Astrocyte (in vitro differentiated cells and primary cell): ENCODE data around the gene ZNF414. TPM values are rescaled to one million over a fixed set of nuclear protein-coding genes. Genes with fewer than 3 reads are reported as not detected.

ENCODE experiments used
- DNase-seq: peaks from one replicate; pipeline ENCODE4 v3.0.0-alpha.2; 2010; ENCODE audit warnings: low read depth
- FAIRE-seq: peaks from 2 replicates; lab custom pipeline; 2011; peaks lifted over from hg19 to GRCh38; lab: Jason Lieb, UNC
- H2AFZ ChIP-seq: 2 replicates; pipeline ENCODE4 v1.6.0; 2012; ENCODE audit warnings: low read depth, low read length, inconsistent platforms
- H3K27ac ChIP-seq: 2 replicates; pipeline ENCODE4 v1.5.1; 2011; ENCODE audit warnings: low read depth, low read length, inconsistent platforms
- H3K27me3 ChIP-seq: 2 replicates; pipeline ENCODE4 v1.6.0; 2011; ENCODE audit warnings: low read length, inconsistent platforms; ENCODE audit not compliant: insufficient read depth
- H3K36me3 ChIP-seq: 2 replicates; pipeline ENCODE4 v1.5.1; 2011; ENCODE audit warnings: low read length, inconsistent platforms; ENCODE audit not compliant: insufficient read depth
- H3K4me1 ChIP-seq: 2 replicates; pipeline ENCODE4 v1.5.1; 2011; ENCODE audit warnings: low read length, inconsistent platforms; ENCODE audit not compliant: insufficient read depth
- H3K4me2 ChIP-seq: 2 replicates; pipeline ENCODE4 v1.6.0; 2012; ENCODE audit warnings: low read length, inconsistent platforms
- H3K4me3 ChIP-seq: 2 replicates; pipeline ENCODE4 v1.5.1; 2011; ENCODE audit warnings: low read depth, mild to moderate bottlenecking, low read length, inconsistent platforms; ENCODE audit not compliant: insufficient read depth
- H3K79me2 ChIP-seq: 2 replicates; pipeline ENCODE4 v1.6.0; 2012; ENCODE audit warnings: mild to moderate bottlenecking, low read length, inconsistent platforms; ENCODE audit not compliant: insufficient read depth
- H3K9ac ChIP-seq: 2 replicates; pipeline ENCODE4 v1.6.0; 2012; ENCODE audit warnings: mild to moderate bottlenecking, low read length, inconsistent platforms
- H3K9me3 ChIP-seq: 2 replicates; pipeline ENCODE4 v1.5.1; 2012; ENCODE audit warnings: low read depth, mild to moderate bottlenecking, low read length, inconsistent platforms; ENCODE audit not compliant: insufficient read depth
- H4K20me1 ChIP-seq: 2 replicates; pipeline ENCODE4 v1.6.0; 2012; ENCODE audit warnings: low read length, inconsistent platforms; ENCODE audit not compliant: insufficient read depth
- H3K27ac Mint-ChIP-seq: one replicate; pipeline ENCODE4 v1.8.0; 2021; ENCODE audit warnings: mild to moderate bottlenecking, mixed read lengths; ENCODE audit not compliant: unreplicated experiment
- H3K27me3 Mint-ChIP-seq: one replicate; pipeline ENCODE4 v1.8.0; 2021; ENCODE audit warnings: low read depth, mixed read lengths; ENCODE audit not compliant: unreplicated experiment
- H3K36me3 Mint-ChIP-seq: one replicate; pipeline ENCODE4 v1.8.0; 2021; ENCODE audit warnings: low read depth, mixed read lengths; ENCODE audit not compliant: unreplicated experiment
- H3K4me1 Mint-ChIP-seq: one replicate; pipeline ENCODE4 v1.8.0; 2021; ENCODE audit warnings: low read depth, mixed read lengths; ENCODE audit not compliant: unreplicated experiment
- H3K4me3 Mint-ChIP-seq: one replicate; pipeline ENCODE4 v1.8.0; 2021; ENCODE audit warnings: mild to moderate bottlenecking, moderate library complexity, mixed read lengths; ENCODE audit not compliant: unreplicated experiment
- H3K9me3 Mint-ChIP-seq: one replicate; pipeline ENCODE4 v1.8.0; 2021; ENCODE audit warnings: mild to moderate bottlenecking, mixed read lengths; ENCODE audit not compliant: unreplicated experiment
- EZH2 ChIP-seq: IDR thresholded peaks from 2 replicates; pipeline ENCODE4 v1.6.1; 2012; ENCODE audit warnings: mild to moderate bottlenecking, low read length, inconsistent platforms; ENCODE audit not compliant: insufficient read depth
- total RNA-seq: library from RNA; stranded (reverse); gene quantifications from 2 replicates; pipeline ENCODE4 v1.2.1, GENCODE V29; 2021
- TF ChIP-seq, protein P1 (sequence below): IDR thresholded peaks from 2 replicates; pipeline ENCODE4 v1.5.1; 2011; ENCODE audit warnings: low read depth, mild to moderate bottlenecking, inconsistent platforms, low read length, moderate library complexity; ENCODE audit not compliant: insufficient read depth

Gene ZNF414
- total RNA-seq, 1 donor from 2014 or later: 17.2 TPM

DNA sequence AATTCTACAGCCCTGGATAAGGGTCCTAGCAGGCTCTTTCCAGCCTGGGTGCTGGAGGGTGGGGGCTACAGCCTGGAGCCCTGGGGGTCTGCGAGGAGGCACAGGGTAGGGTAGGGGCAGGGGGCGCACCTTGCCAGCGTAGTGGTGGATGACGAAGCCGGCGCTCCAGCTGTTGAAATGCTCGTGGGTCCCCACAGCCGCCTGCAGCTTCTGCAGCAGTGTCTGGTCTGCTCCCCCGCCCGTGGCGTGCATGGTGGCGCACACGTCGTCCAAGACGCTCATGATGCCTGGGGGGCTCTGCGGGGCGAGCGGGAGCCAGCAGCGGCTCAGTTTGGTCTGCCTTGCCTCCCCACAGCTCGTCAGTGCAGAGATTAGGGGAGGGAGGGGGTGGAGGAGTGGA, 30.2 kb upstream of the ZNF414 start:
- H3K27me3 Mint-ChIP-seq: no peaks in the 10 kb centered on the region
- Histone ChIP-seq H4K20me1 (no peaks in the 10 kb centered on the region), H3K4me1 (no peaks in the 10 kb centered on the region), H3K9ac (no peak overlapping the region), H3K27ac (no peak overlapping the region), H3K9me3 (no peaks in the 10 kb centered on the region), H3K4me2 (no peak overlapping the region), H2AFZ (no peak overlapping the region), H3K4me3 (no peak overlapping the region), H3K79me2 (no peaks in the 10 kb centered on the region), H3K36me3 (no peaks in the 10 kb centered on the region), H3K27me3 (no peaks in the 10 kb centered on the region)
- H3K36me3 Mint-ChIP-seq: peaks cover 22% of the 10 kb centered on the region
- no peak overlapping the region for H3K4me3 Mint-ChIP-seq
- no peak overlapping the region for H3K27ac Mint-ChIP-seq
- H3K9me3 Mint-ChIP-seq: no peaks in the 10 kb centered on the region
- no peaks in the 10 kb centered on the region for H3K4me1 Mint-ChIP-seq
- FAIRE-seq (no peak), DNase-seq (no peak)
- no peak for TF ChIP-seq EZH2
- TF ChIP-seq, protein P1, sequence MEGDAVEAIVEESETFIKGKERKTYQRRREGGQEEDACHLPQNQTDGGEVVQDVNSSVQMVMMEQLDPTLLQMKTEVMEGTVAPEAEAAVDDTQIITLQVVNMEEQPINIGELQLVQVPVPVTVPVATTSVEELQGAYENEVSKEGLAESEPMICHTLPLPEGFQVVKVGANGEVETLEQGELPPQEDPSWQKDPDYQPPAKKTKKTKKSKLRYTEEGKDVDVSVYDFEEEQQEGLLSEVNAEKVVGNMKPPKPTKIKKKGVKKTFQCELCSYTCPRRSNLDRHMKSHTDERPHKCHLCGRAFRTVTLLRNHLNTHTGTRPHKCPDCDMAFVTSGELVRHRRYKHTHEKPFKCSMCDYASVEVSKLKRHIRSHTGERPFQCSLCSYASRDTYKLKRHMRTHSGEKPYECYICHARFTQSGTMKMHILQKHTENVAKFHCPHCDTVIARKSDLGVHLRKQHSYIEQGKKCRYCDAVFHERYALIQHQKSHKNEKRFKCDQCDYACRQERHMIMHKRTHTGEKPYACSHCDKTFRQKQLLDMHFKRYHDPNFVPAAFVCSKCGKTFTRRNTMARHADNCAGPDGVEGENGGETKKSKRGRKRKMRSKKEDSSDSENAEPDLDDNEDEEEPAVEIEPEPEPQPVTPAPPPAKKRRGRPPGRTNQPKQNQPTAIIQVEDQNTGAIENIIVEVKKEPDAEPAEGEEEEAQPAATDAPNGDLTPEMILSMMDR: no peak

DNA sequence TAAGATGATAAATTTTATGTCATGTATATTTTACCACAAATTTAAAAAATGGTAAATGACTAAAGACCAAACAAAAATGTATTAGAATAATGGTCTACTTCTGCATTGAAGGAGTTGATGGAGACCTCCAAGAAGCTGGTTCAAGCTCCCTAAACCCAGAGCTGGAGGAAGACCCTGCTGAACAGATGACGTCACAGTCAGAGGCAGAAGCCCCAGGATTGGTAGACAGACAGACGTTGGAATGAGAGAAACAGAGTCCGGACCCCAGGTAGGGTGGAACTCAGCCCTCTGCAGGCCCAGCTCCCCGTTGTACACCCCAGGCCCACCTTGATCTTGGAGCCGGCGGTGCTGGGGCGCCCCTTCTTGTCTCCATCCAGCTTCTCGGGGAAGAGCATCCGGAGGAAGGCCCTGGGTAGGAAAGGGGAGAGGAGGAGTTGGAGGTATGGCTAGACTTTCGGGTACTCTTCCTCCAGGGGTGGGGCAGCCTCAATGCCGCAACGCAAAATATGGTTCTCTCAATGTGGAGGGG, 25.7 kb upstream of the ZNF414 start:
- DNase-seq (no peak), FAIRE-seq (no peak)
- H3K27ac ChIP-seq: no peak overlapping the region
- H2AFZ ChIP-seq: no peak overlapping the region
- H3K36me3 ChIP-seq: no peaks in the 10 kb centered on the region
- Mint-ChIP-seq H3K4me3 (no peak overlapping the region), H3K9me3 (no peaks in the 10 kb centered on the region), H3K36me3 (peaks cover 6% of the 10 kb centered on the region), H3K4me1 (no peaks in the 10 kb centered on the region), H3K27ac (no peak overlapping the region), H3K27me3 (no peaks in the 10 kb centered on the region)
- H3K27me3 ChIP-seq: no peaks in the 10 kb centered on the region
- H3K4me2 ChIP-seq: no peak overlapping the region
- TF ChIP-seq, protein P1: no peak
- TF ChIP-seq EZH2: no peak
- no peak overlapping the region for H3K9ac ChIP-seq
- no peaks in the 10 kb centered on the region for H3K79me2 ChIP-seq
- H3K9me3 ChIP-seq: no peaks in the 10 kb centered on the region
- H4K20me1 ChIP-seq: no peaks in the 10 kb centered on the region
- H3K4me1 ChIP-seq: no peaks in the 10 kb centered on the region
- H3K4me3 ChIP-seq: no peak overlapping the region

DNA sequence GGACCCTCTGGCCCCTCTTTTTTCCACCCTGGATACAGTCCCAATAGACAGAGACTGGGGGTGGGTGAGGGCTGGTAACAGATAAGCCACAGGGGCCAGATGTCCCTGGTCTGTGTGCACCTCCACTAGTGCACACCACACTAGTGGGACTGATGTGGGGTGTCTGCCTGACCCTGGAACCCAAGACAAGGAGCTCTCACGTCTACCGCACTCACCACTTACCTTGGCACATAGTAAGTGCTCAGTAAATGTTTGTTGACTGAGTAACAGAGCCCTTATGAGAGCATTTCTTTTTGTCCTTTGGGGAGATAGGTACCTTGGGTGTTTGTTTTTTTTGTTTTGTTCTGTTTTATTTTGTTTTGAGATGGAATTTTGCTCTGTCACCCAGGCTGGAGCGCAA, 23.1 kb upstream of the ZNF414 start:
- no peaks in the 10 kb centered on the region for H3K9me3 ChIP-seq
- DNase-seq: no peak
- H4K20me1 ChIP-seq: no peaks in the 10 kb centered on the region
- no peak overlapping the region for H3K27ac ChIP-seq
- no peaks in the 10 kb centered on the region for H3K27me3 ChIP-seq
- H3K4me1 Mint-ChIP-seq: no peaks in the 10 kb centered on the region
- no peaks in the 10 kb centered on the region for H3K9me3 Mint-ChIP-seq
- no peak for FAIRE-seq
- H3K36me3 Mint-ChIP-seq: peaks cover 4% of the 10 kb centered on the region
- no peak overlapping the region for H3K27ac Mint-ChIP-seq
- H2AFZ ChIP-seq: no peak overlapping the region
- TF ChIP-seq, protein P1: no peak
- TF ChIP-seq EZH2: no peak
- no peak overlapping the region for H3K4me3 ChIP-seq
- no peaks in the 10 kb centered on the region for H3K36me3 ChIP-seq
- no peaks in the 10 kb centered on the region for H3K79me2 ChIP-seq
- H3K4me3 Mint-ChIP-seq: no peak overlapping the region
- no peaks in the 10 kb centered on the region for H3K4me1 ChIP-seq
- H3K9ac ChIP-seq: no peak overlapping the region
- H3K27me3 Mint-ChIP-seq: no peaks in the 10 kb centered on the region
- H3K4me2 ChIP-seq: no peak overlapping the region
